ENCODE data around the gene ZNRF1. TPM values are rescaled to one million over a fixed set of nuclear protein-coding genes. Genes with fewer than 3 reads are reported as not detected.
"Not testable (repeated sequence)": the region's sequence is repeated elsewhere in the genome, so short reads cannot be mapped to it uniquely, and the experiment has no call there.

The ZNRF1 gene
- total RNA-seq, 1 experiment from 2014 or later = 55.1 TPM

GRCh38 chr16:75014318-75014717, 15.5 kb downstream of the ZNRF1 start:
- TF ChIP-seq CTCF (conservative IDR thresholded peaks at IDR 0.05; ENCODE audit: low read depth, low read length) = no peak
- no peak for TF ChIP-seq EZH2 (IDR thresholded peaks at IDR 0.05; ENCODE audit: borderline replicate concordance, low read depth, low read length, poor library complexity, severe bottlenecking)

GRCh38 chr16:75016451-75017081, 17.7 kb downstream of the ZNRF1 start:
- BruUV-seq (replicated peaks); H3K36me3 ChIP-seq (ENCODE audit: insufficient read depth, low read length, poor library complexity, severe bottlenecking); H3K27me3 ChIP-seq (replicated peaks; ENCODE audit: insufficient read depth, low read depth, low read length, poor library complexity); H3K27ac ChIP-seq (ENCODE audit: low read depth, low read length, poor library complexity, severe bottlenecking); CTCF ChIA-PET; DNase-seq (ENCODE audit: low spot score); H3K4me3 ChIP-seq (ENCODE audit: low read depth, low read length, poor library complexity, severe bottlenecking); intact Hi-C loops (cut with micrococcal nuclease; ENCODE audit: unreplicated experiment): not testable (repeated sequence)
- Histone ChIP-seq H3K9me3 (ENCODE audit: low read depth, low read length, poor library complexity, severe bottlenecking) (peaks cover 12% of the 10 kb centered on the region), H3K4me1 (ENCODE audit: insufficient read depth, low read length, poor library complexity, severe bottlenecking) (peaks cover 27% of the 10 kb centered on the region)
- POLR2A ChIA-PET (ENCODE audit: low non-redundant PET) = interaction anchor here (0.5 kb wide), 1 partner anchor 15 kb away, joined by 3 read pairs; no protein-coding TSS in a partner anchor

More at GRCh38 chr16:75014318-75014717, 15.5 kb downstream of the ZNRF1 start:
- peaks cover 38% of the 10 kb centered on the region for H3K4me1 ChIP-seq (ENCODE audit: insufficient read depth, low read length, poor library complexity, severe bottlenecking)
- no peak for DNase-seq (ENCODE audit: low spot score)
- H3K36me3 ChIP-seq (ENCODE audit: insufficient read depth, low read length, poor library complexity, severe bottlenecking) = no peaks in the 10 kb centered on the region
- no peak overlapping the region for H3K27ac ChIP-seq (ENCODE audit: low read depth, low read length, poor library complexity, severe bottlenecking)
- H3K4me3 ChIP-seq (ENCODE audit: low read depth, low read length, poor library complexity, severe bottlenecking) = no peak overlapping the region
- BruUV-seq (replicated peaks) = no TSS peak
- ChIA-PET POLR2A (ENCODE audit: low non-redundant PET) (no interaction called here), CTCF (no interaction called here)
- intact Hi-C loops (cut with micrococcal nuclease; ENCODE audit: unreplicated experiment) = no loop called here
- no peaks in the 10 kb centered on the region for H3K9me3 ChIP-seq (ENCODE audit: low read depth, low read length, poor library complexity, severe bottlenecking)
- no peaks in the 10 kb centered on the region for H3K27me3 ChIP-seq (replicated peaks; ENCODE audit: insufficient read depth, low read depth, low read length, poor library complexity)

- CTCF ChIA-PET = no interaction called here
- TF ChIP-seq CTCF (conservative IDR thresholded peaks at IDR 0.05; ENCODE audit: low read depth, low read length) (no peak), EZH2 (IDR thresholded peaks at IDR 0.05; ENCODE audit: borderline replicate concordance, low read depth, low read length, poor library complexity, severe bottlenecking) (no peak)
- peaks cover 15% of the 10 kb centered on the region for H3K9me3 ChIP-seq (ENCODE audit: low read depth, low read length, poor library complexity, severe bottlenecking)
- H3K4me1 ChIP-seq (ENCODE audit: insufficient read depth, low read length, poor library complexity, severe bottlenecking) = peaks cover 17% of the 10 kb centered on the region
- peaks cover 9% of the 10 kb centered on the region for H3K36me3 ChIP-seq (ENCODE audit: insufficient read depth, low read length, poor library complexity, severe bottlenecking)
- BruUV-seq (replicated peaks) = no TSS peak
- no peak overlapping the region for H3K27ac ChIP-seq (ENCODE audit: low read depth, low read length, poor library complexity, severe bottlenecking)
- H3K27me3 ChIP-seq (replicated peaks; ENCODE audit: insufficient read depth, low read depth, low read length, poor library complexity) = no peaks in the 10 kb centered on the region
- H3K4me3 ChIP-seq (ENCODE audit: low read depth, low read length, poor library complexity, severe bottlenecking) = no peak overlapping the region
- POLR2A ChIA-PET (ENCODE audit: low non-redundant PET) = no interaction called here
- DNase-seq (ENCODE audit: low spot score) = no peak
- intact Hi-C loops (cut with micrococcal nuclease; ENCODE audit: unreplicated experiment) = no loop called here
Observed at GRCh38 chr16:75017670-75018525, 19.1 kb downstream of the ZNRF1 start.
